Natural killer cell (primary cell): Measurements from ENCODE around the gene LHX6. TPM values are rescaled to one million over a fixed set of nuclear protein-coding genes. Genes with fewer than 3 reads are reported as not detected.

Experiments
- ATAC-seq, 3 donors: fragments of 150-1000 bp in 2 of 3; fragments of 200-7000 bp in 1 of 3; cut with Tn5 transposase; 1 replicate in 1 of 3; 2 replicates in 2 of 3; pipeline ENCODE4 v1.10.0; 2021; ENCODE audit warnings: mild to moderate bottlenecking in 2 of 3, moderate library complexity in 2 of 3
- DNase-seq, 2 donors: peaks; one replicate each; pipeline versions ENCODE4 v3.0.0 to v3.0.0-alpha.2; 2013 to 2021; ENCODE audit warnings: mixed read lengths in 1 of 2
- H3K27ac ChIP-seq: one replicate; pipeline ENCODE4 v1.5.1; 2013; ENCODE audit warnings: mild to moderate bottlenecking, low read length
- H3K27me3 ChIP-seq: one replicate; pipeline ENCODE4 v1.6.1; 2013; ENCODE audit warnings: low read length; ENCODE audit not compliant: control insufficient read depth, insufficient read depth
- H3K36me3 ChIP-seq: one replicate; pipeline ENCODE4 v1.6.1; 2013; ENCODE audit warnings: low read length; ENCODE audit not compliant: control insufficient read depth, insufficient read depth
- H3K4me1 ChIP-seq: one replicate; pipeline ENCODE4 v1.6.1; 2013; ENCODE audit warnings: low read length; ENCODE audit not compliant: control insufficient read depth, insufficient read depth
- H3K4me3 ChIP-seq: one replicate; pipeline ENCODE4 v1.5.1; 2013; ENCODE audit warnings: low read length
- H3K9me3 ChIP-seq: one replicate; pipeline ENCODE4 v1.6.1; 2013; ENCODE audit warnings: low read length; ENCODE audit not compliant: control insufficient read depth, insufficient read depth
- H3K27ac Mint-ChIP-seq, 2 donors: one replicate each; pipeline ENCODE4 v1.8.0; 2022; ENCODE audit warnings: mild to moderate bottlenecking in 2 of 2, mixed read lengths in 2 of 2, moderate library complexity in 1 of 2
- H3K27me3 Mint-ChIP-seq, 2 donors: one replicate each; pipeline ENCODE4 v1.8.0; 2022; ENCODE audit warnings: low read depth in 2 of 2, mixed read lengths in 2 of 2
- H3K36me3 Mint-ChIP-seq: one replicate; pipeline ENCODE4 v1.8.0; 2022; ENCODE audit warnings: mixed read lengths
- H3K4me1 Mint-ChIP-seq, 2 donors: one replicate each; pipeline ENCODE4 v1.8.0; 2022; ENCODE audit warnings: mixed read lengths in 2 of 2
- H3K4me3 Mint-ChIP-seq: one replicate; pipeline ENCODE4 v1.8.0; 2022; ENCODE audit warnings: mild to moderate bottlenecking, moderate library complexity, mixed read lengths
- H3K9me3 Mint-ChIP-seq, 2 donors: one replicate each; pipeline ENCODE4 v1.8.0; 2022; ENCODE audit warnings: mixed read lengths in 2 of 2
- CTCF ChIP-seq: fragments of 200-600 bp; IDR thresholded peaks from one replicate; pipeline ENCODE4 v1.8.0; 2022; ENCODE audit warnings: antibody characterized with exemption
- WGBS: methylation state at CpG from one replicate; pipeline ENCODE4 v1.1.7; 2013; ENCODE audit warnings: missing lambda C conversion rate; ENCODE audit not compliant: insufficient coverage; 5-methylcytosine and 5-hydroxymethylcytosine counted together
- intact Hi-C: fragments of 100-400 bp; cut with micrococcal nuclease; formaldehyde crosslinking; loops from one replicate; pipeline ENCODE4 v1.14.2; 2022
- total RNA-seq, 4 donors: library from RNA; stranded (reverse); fragments of 120-200 nt in 1 of 4; gene quantifications; one replicate each; pipeline versions ENCODE4 v1.2.3 to v1.2.4, GENCODE V29; 2013 to 2022

LHX6 gene
- total RNA-seq, 3 donors from 2014 or later (not counting 1 experiment from before 2014, with no cell fraction given) = not detected

- Mint-ChIP-seq H3K27me3 (peaks cover 0 to 7% of the 10 kb centered on the region in 2 donors), H3K4me1 (no peaks in the 10 kb centered on the region), H3K27ac (no peak overlapping the region), H3K36me3 (no peaks in the 10 kb centered on the region), H3K4me3 (no peak overlapping the region), H3K9me3 (no peaks in the 10 kb centered on the region)
- Histone ChIP-seq H3K9me3 (no peaks in the 10 kb centered on the region), H3K4me1 (peaks cover 3% of the 10 kb centered on the region), H3K36me3 (no peaks in the 10 kb centered on the region), H3K27me3 (peaks cover 13% of the 10 kb centered on the region), H3K4me3 (no peak overlapping the region), H3K27ac (no peak overlapping the region)
- intact Hi-C loops = no loop called here
- no peak for TF ChIP-seq CTCF
- ATAC-seq = no peak
- DNase-seq = no peak
- WGBS = 86% methylated on average over 4 of the region's 6 CpGs
These were observed 4.1 kb upstream of the LHX6 start for GRCh38 chr9:122232796-122233306.

GRCh38 chr9:122229485-122229837 lies 704 bp upstream of the LHX6 start:
- H3K9me3 Mint-ChIP-seq = no peaks in the 10 kb centered on the region
- peaks cover 3% of the 10 kb centered on the region for H3K4me1 ChIP-seq
- no peak overlapping the region for H3K4me3 Mint-ChIP-seq
- H3K27me3 Mint-ChIP-seq = peaks cover 23 to 25% of the 10 kb centered on the region in 2 donors
- intact Hi-C loops = no loop called here
- TF ChIP-seq CTCF = no peak
- H3K4me1 Mint-ChIP-seq = peaks cover 0 to 3% of the 10 kb centered on the region in 2 donors
- H3K4me3 ChIP-seq = no peak overlapping the region
- H3K27me3 ChIP-seq = peaks cover 15% of the 10 kb centered on the region
- DNase-seq (no peak), ATAC-seq (no peak)
- H3K27ac ChIP-seq = no peak overlapping the region
- H3K36me3 ChIP-seq = no peaks in the 10 kb centered on the region
- H3K9me3 ChIP-seq = no peaks in the 10 kb centered on the region
- WGBS = 92% methylated on average over 4 of the region's 4 CpGs
- no peak overlapping the region for H3K27ac Mint-ChIP-seq
- no peaks in the 10 kb centered on the region for H3K36me3 Mint-ChIP-seq

GRCh38 chr9:122228191-122228567 lies 578 bp downstream of the LHX6 start:
- Histone ChIP-seq H3K4me1 (peaks cover 3% of the 10 kb centered on the region), H3K27me3 (peaks cover 17% of the 10 kb centered on the region), H3K4me3 (no peak overlapping the region), H3K36me3 (no peaks in the 10 kb centered on the region), H3K9me3 (no peaks in the 10 kb centered on the region), H3K27ac (no peak overlapping the region)
- 1% methylated on average over 33 of the region's 38 CpGs for WGBS
- H3K27ac Mint-ChIP-seq = no peak overlapping the region
- H3K4me1 Mint-ChIP-seq = peaks cover 0 to 6% of the 10 kb centered on the region in 2 donors
- DNase-seq (no peak), ATAC-seq (no peak)
- H3K36me3 Mint-ChIP-seq = no peaks in the 10 kb centered on the region
- intact Hi-C loops = no loop called here
- no peak overlapping the region for H3K4me3 Mint-ChIP-seq
- no peaks in the 10 kb centered on the region for H3K9me3 Mint-ChIP-seq
- peaks cover 26 to 34% of the 10 kb centered on the region in 2 donors for H3K27me3 Mint-ChIP-seq
- TF ChIP-seq CTCF = no peak

GRCh38 chr9:122227575-122227900 lies 1.2 kb downstream of the LHX6 start:
- Histone ChIP-seq H3K36me3 (no peaks in the 10 kb centered on the region), H3K27me3 (peaks cover 21% of the 10 kb centered on the region), H3K4me1 (peaks cover 3% of the 10 kb centered on the region), H3K4me3 (no peak overlapping the region), H3K27ac (no peak overlapping the region), H3K9me3 (no peaks in the 10 kb centered on the region)
- Mint-ChIP-seq H3K4me1 (peaks cover 0 to 6% of the 10 kb centered on the region in 2 donors), H3K27ac (no peak overlapping the region), H3K4me3 (no peak overlapping the region), H3K9me3 (no peaks in the 10 kb centered on the region), H3K36me3 (no peaks in the 10 kb centered on the region), H3K27me3 (peaks cover 30 to 40% of the 10 kb centered on the region in 2 donors)
- intact Hi-C loops = no loop called here
- TF ChIP-seq CTCF = no peak
- no peak for DNase-seq
- WGBS = 86% methylated on average over 6 of the region's 10 CpGs
- ATAC-seq = no peak
